ENCODE measurements around the gene ZC3H8. TPM values are rescaled to one million over a fixed set of nuclear protein-coding genes. Genes with fewer than 3 reads are reported as not detected.

The ZC3H8 gene
- total RNA-seq, 1 donor from 2014 or later, result 5.0 TPM

DNA sequence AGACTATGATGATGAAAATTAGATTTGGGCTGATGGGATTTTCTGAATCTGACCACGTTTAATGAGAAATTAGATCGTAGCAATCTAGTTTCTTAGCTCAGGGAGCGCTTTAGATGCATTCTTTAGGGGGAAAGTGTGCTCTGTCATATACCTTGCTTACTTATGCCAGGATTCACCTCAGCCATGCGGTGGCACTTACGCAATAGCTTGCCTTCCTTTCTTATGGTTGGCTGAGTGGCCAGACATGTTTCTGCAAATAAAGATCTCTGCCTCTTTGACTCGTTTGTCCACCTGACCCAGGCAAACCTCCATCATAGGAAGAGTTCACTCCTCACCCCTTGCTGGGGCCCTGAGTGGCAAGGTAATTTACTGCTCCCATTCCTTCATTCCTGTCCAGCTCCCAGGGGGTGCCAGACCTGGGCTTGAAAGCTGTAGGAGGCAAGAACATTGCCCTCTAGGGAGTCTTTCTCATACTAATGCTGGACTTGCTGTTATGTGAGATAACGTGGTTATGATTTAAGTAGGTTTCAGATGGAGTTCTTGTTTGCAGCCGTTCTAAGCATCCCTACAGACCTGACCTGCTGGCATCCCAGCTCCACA, 59.6 kb downstream of the ZC3H8 start:
- no peaks in the 10 kb centered on the region for H3K9me3 ChIP-seq

DNA sequence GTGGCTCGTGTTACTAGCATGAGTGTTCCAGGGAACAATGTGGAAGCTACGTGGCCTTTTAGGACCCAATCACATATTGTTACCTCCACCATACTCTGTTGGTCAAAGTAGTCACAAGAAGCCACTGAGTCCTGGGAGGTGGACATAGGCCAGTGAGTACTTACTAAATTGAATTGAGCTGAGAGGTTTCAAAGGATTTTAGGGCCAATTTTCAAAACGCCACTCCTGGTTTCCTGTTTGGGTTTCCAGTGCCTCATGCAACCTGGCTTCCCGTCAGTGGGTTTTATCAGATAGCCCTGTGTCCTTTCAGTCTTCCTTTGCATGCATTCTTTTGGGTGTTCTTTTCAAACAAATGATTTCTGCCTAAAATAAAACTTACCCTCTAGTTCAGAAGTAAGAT, 60.4 kb downstream of the ZC3H8 start:
- Histone ChIP-seq H3K27me3 (ENCODE audit: low read depth) (no peaks in the 10 kb centered on the region), H3K9me3 (no peaks in the 10 kb centered on the region), H3K36me3 (no peaks in the 10 kb centered on the region), H3K4me3 (no peak overlapping the region), H3K4me1 (no peaks in the 10 kb centered on the region), H3K27ac (no peak overlapping the region)
- DNase-seq, result no peak
- intact Hi-C loops (cut with DNase I), result no loop called here
- no peak for ATAC-seq
- TF ChIP-seq, protein P1, sequence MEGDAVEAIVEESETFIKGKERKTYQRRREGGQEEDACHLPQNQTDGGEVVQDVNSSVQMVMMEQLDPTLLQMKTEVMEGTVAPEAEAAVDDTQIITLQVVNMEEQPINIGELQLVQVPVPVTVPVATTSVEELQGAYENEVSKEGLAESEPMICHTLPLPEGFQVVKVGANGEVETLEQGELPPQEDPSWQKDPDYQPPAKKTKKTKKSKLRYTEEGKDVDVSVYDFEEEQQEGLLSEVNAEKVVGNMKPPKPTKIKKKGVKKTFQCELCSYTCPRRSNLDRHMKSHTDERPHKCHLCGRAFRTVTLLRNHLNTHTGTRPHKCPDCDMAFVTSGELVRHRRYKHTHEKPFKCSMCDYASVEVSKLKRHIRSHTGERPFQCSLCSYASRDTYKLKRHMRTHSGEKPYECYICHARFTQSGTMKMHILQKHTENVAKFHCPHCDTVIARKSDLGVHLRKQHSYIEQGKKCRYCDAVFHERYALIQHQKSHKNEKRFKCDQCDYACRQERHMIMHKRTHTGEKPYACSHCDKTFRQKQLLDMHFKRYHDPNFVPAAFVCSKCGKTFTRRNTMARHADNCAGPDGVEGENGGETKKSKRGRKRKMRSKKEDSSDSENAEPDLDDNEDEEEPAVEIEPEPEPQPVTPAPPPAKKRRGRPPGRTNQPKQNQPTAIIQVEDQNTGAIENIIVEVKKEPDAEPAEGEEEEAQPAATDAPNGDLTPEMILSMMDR (IDR thresholded peaks at IDR 0.05), result no peak

More for the DNA sequence above, 59.6 kb downstream of the ZC3H8 start:
- Histone ChIP-seq H3K4me3 (no peak overlapping the region), H3K27ac (no peak overlapping the region), H3K4me1 (no peaks in the 10 kb centered on the region), H3K36me3 (no peaks in the 10 kb centered on the region), H3K27me3 (ENCODE audit: low read depth) (no peaks in the 10 kb centered on the region)
- no peak for DNase-seq
- ATAC-seq, result no peak
- intact Hi-C loops (cut with DNase I), result no loop called here
- TF ChIP-seq, protein P1 (IDR thresholded peaks at IDR 0.05), result no peak

DNA sequence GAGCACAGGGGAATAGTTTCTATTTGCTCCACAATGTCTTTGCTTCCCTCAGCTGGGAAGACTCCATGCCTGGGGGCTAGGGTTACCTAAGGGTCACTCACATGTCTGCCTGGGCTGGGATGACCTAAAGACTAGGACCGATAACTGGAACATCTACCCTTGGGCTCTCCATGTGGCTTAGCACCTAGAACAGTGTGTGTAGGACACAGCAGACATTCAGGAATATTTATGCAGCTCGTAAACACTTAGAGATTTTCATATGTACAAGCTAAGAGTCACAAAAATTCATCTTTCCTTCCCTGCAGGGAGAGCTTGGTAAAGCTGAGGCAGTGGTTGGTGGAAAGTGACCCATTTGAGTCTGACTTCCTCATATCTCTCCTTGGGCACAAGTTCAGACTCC, 60.8 kb downstream of the ZC3H8 start:
- no peak for DNase-seq
- Histone ChIP-seq H3K27me3 (ENCODE audit: low read depth) (no peaks in the 10 kb centered on the region), H3K9me3 (no peaks in the 10 kb centered on the region), H3K36me3 (no peaks in the 10 kb centered on the region), H3K27ac (no peak overlapping the region), H3K4me3 (no peak overlapping the region), H3K4me1 (no peaks in the 10 kb centered on the region)
- no peak for ATAC-seq
- TF ChIP-seq, protein P1 (IDR thresholded peaks at IDR 0.05), result no peak
- intact Hi-C loops (cut with DNase I), result no loop called here

DNA sequence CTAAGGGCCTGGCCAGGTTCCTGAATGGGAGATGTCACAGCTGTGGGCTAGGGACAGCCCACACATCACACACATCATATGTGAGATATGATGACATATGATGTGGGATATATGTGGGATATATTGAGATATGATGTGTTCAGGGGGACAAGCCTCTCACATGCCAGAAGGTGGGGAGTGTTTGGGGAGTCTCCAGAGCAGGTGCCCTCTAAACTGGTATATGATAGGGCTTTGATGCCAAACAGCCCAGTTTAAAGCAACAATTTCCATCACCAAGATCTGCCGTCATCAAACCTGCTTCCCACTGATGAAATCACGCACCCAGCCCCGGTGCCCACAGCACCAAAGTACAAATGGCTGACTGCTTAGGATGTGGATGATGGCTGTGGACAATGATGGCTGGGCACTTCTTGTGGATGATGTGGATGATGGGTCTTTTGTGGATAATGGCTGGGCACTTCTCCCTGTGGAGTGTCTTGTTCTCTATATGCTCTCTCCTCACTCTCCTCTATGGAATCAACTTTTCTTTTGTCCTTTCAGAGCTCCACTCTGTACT, 65.8 kb downstream of the ZC3H8 start:
- H3K36me3 ChIP-seq, result no peaks in the 10 kb centered on the region
- H3K4me3 ChIP-seq, result no peak overlapping the region
- H3K27me3 ChIP-seq (ENCODE audit: low read depth), result no peaks in the 10 kb centered on the region
- no peaks in the 10 kb centered on the region for H3K9me3 ChIP-seq
- intact Hi-C loops (cut with DNase I), result no loop called here
- TF ChIP-seq, protein P1 (IDR thresholded peaks at IDR 0.05), result no peak
- DNase-seq, result no peak
- no peaks in the 10 kb centered on the region for H3K4me1 ChIP-seq
- no peak overlapping the region for H3K27ac ChIP-seq
- ATAC-seq, result no peak

DNA sequence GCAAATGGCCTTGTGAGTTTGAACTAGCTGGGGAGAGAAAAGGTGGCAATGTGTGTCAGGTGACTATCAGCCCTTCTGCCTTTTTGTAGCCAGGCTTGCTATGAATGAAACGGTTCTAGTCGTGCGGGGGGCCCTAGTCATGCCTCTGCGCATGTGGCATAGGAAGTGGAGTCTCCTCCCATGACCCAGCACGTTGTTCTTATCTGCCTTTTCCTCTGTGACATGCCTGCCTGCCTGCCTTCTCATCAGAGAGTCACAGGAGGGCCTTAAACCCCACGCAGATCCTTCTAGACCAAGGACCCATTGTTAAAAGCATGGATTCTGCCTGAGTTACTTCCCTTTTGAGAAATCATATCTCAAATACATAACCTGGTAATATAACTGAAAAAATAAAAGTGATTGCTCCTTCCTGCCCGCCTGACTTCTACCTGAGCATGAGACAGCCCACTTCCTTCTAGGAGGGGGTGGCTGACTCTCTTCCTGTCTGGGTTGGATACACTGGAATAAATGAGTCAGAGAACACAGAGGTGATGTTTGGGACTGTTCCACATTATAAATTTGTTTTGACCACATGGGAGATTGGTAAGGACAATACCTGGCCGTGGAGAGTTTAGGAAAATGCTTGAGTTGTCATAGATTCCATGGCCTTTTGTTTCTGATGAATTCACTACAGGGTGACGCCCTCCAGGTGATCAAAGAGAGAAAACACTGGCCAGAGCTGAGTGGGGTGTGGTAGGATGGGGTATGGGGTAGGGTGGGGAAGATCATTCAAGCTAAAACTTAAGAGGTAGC, 66.8 kb downstream of the ZC3H8 start:
- Histone ChIP-seq H3K4me1 (no peaks in the 10 kb centered on the region), H3K4me3 (no peak overlapping the region), H3K27ac (no peak overlapping the region), H3K27me3 (ENCODE audit: low read depth) (no peaks in the 10 kb centered on the region), H3K9me3 (no peaks in the 10 kb centered on the region), H3K36me3 (no peaks in the 10 kb centered on the region)
- DNase-seq (no peak), ATAC-seq (peak; percentile 21 to 35)
- intact Hi-C loops (cut with DNase I), result no loop called here
- TF ChIP-seq, protein P1 (IDR thresholded peaks at IDR 0.05), result no peak

Measured in lower lobe of right lung (tissue), 2 donors.